Adrenal gland (tissue), 12 donors: ENCODE data around the gene KNSTRN. TPM values are rescaled to one million over a fixed set of nuclear protein-coding genes. Genes with fewer than 3 reads are reported as not detected.

Experiments
- DNase-seq, 7 donors: peaks; one replicate each; pipeline ENCODE4 v3.0.0-alpha.2; 2019 to 2020
- H3K27ac ChIP-seq, 5 donors: fragments of 200-600 bp; sonication (generic) in 4 of 5; 1 replicate in 3 of 5; 2 replicates in 2 of 5; pipeline versions ENCODE4 v1.5.1 to v1.8.0; 2016 to 2020; ENCODE audit warnings: mild to moderate bottlenecking in 1 of 5
- H3K27me3 ChIP-seq: fragments of 200-600 bp; 2 replicates; pipeline ENCODE4 v1.8.0; 2021
- H3K36me3 ChIP-seq, 2 donors: fragments of 200-600 bp; replicated peaks in 1 of 2; 1 replicate in 1 of 2; 2 replicates in 1 of 2; pipeline versions ENCODE4 v1.5.1 to v1.8.0; 2018 to 2022
- H3K4me1 ChIP-seq, 2 donors: fragments of 200-600 bp; replicated peaks in 1 of 2; 1 replicate in 1 of 2; 2 replicates in 1 of 2; pipeline versions ENCODE4 v1.5.1 to v1.8.0; 2018 to 2021
- H3K4me3 ChIP-seq, 4 donors: fragments of 200-600 bp; sonication (generic) in 3 of 4; one replicate each; pipeline ENCODE4 v1.5.1; 2016 to 2018
- H3K9me3 ChIP-seq, 3 donors: fragments of 200-600 bp; sonication (generic) in 1 of 3; replicated peaks in 1 of 3; 1 replicate in 2 of 3; 2 replicates in 1 of 3; pipeline versions ENCODE4 v1.5.1 to v1.8.0; 2016 to 2021
- POLR2A ChIP-seq, 2 donors: fragments of 450-650 bp; IDR thresholded peaks; one replicate each; pipeline ENCODE4 v1.6.1; 2017; ENCODE audit warnings: antibody characterized with exemption in 2 of 2, mild to moderate bottlenecking in 2 of 2, moderate library complexity in 1 of 2
- WGBS, 4 donors: extraction: QIAGEN DNeasy Blood & Tissue Kit in 2 of 4; methylation state at CpG; one replicate each; pipeline versions ENCODE4 v1.1.5 to v1.1.7; 2013 to 2017; 5-methylcytosine and 5-hydroxymethylcytosine counted together
- intact Hi-C, 2 donors: fragments of 100-400 bp; cut with DNase I; formaldehyde crosslinking; loops; one replicate each; pipeline versions ENCODE4 v1.14.1 to v1.15.0; 2022 to 2023
- polyA plus RNA-seq, 3 donors: library from polyadenylated mRNA; stranded (reverse); fragments of 200-250 nt in 2 of 3; fragments of 350-450 nt in 1 of 3; fragmentation: Illumina TruSeq in 1 of 3; extraction: RNeasy Lipid Tissue Mini Kit (QIAGEN cat#74804) in 1 of 3; gene quantifications; one replicate each; pipeline ENCODE4 v1.2.3, GENCODE V29; 2013 to 2014
- total RNA-seq, 9 donors: library from RNA; depleted of rRNA in 4 of 9; stranded (reverse); fragments of >200 nt in 4 of 9; fragments of 120-200 nt in 1 of 9; fragmentation: NEBNext Ultra II Directional in 1 of 9; extraction: Animal tissue kit (Norgen Biotek cat#: 25700) in 1 of 9; gene quantifications; one replicate each; pipeline versions ENCODE4 v1.1.0 to v1.2.4, GENCODE V29; 2013 to 2023
- TF ChIP-seq, protein P1 (sequence below), 6 experiments: fragments of 450-650 bp in 4 of 6; fragments of 200-600 bp in 2 of 6; sonication (generic) in 1 of 6; IDR thresholded peaks; 1 replicate in 5 of 6; 2 replicates in 1 of 6; pipeline versions ENCODE4 v1.5.1 to v1.8.0; 2016 to 2021; ENCODE audit warnings: antibody characterized with exemption in 6 of 6, mild to moderate bottlenecking in 2 of 6, moderate library complexity in 1 of 6
- donor health status: healthy with polysubstance abuse.
- donor health status: Bipolar disorder and iron deficiency.
- donor health status: DM: yes; HTN: yes; CAD: no.
- donor health status: DM: no; HTN: no; CAD: no.
- donor health status: DM: no; HTN: no; CAD: no.
- donor health status: DM: yes; HTN: yes; CAD: no.

Gene KNSTRN
- total and polyA plus RNA-seq, 12 donors, result 4.0 to 39.8 (median 10.4) TPM

DNA sequence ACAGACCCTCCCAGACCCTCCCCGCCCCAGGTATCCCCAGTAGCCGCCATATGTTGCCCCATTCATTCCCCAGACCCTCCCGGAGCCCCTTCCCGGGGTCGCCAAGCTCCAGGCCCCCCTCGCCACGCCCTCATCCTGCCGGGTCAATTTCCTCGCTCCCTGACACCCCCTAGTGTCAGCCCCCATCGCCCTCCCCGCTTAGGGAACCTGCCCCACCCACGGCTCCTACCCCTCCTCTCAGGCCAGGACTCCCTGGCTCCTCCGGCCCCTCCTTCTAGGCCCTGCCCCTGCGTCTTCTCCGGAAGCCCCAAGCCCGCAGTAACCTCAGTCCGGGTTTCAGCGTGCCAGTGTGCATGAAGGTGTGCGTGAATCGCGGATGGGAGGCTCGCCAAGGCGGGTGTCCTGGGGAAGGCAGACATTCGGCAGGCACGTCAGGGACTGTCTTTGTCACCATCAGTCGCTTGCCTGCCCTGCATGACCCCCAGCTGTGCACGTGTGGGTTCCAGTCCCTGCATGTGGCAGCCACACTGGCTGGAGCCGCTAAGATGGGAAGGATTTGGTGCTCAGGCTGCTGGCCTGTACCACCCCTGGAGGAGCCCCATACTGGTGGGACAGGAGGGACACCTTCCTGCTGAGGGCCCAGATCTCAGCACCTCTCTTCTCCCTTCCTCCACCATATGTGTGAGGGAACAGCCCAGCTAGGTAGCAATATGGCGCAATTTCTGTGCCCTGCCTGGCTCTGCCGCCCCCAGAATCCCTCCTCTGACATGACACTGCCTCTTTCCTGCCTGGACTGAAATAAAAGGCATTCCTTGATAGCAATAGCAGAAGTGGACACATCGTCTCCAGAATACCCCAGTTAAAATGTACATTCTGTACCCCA lies 23.8 kb upstream of the KNSTRN start:
- no peaks in the 10 kb centered on the region for H3K27me3 ChIP-seq
- whole genome bisulfite sequencing, 4 donors, result 11 to 18% (median 14%) methylated on average over 18 to 31 of the region's 31 CpGs
- no peaks in the 10 kb centered on the region for H3K36me3 ChIP-seq
- peaks cover 5 to 16% of the 10 kb centered on the region in 2 donors for H3K4me1 ChIP-seq
- no peaks in the 10 kb centered on the region for H3K9me3 ChIP-seq
- H3K27ac ChIP-seq, result no peak overlapping the region
- DNase-seq, result peak in 2 of 7 donors; percentile 48 to 60
- TF ChIP-seq, protein P1, sequence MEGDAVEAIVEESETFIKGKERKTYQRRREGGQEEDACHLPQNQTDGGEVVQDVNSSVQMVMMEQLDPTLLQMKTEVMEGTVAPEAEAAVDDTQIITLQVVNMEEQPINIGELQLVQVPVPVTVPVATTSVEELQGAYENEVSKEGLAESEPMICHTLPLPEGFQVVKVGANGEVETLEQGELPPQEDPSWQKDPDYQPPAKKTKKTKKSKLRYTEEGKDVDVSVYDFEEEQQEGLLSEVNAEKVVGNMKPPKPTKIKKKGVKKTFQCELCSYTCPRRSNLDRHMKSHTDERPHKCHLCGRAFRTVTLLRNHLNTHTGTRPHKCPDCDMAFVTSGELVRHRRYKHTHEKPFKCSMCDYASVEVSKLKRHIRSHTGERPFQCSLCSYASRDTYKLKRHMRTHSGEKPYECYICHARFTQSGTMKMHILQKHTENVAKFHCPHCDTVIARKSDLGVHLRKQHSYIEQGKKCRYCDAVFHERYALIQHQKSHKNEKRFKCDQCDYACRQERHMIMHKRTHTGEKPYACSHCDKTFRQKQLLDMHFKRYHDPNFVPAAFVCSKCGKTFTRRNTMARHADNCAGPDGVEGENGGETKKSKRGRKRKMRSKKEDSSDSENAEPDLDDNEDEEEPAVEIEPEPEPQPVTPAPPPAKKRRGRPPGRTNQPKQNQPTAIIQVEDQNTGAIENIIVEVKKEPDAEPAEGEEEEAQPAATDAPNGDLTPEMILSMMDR (IDR thresholded peaks at IDR 0.05), result no peak
- TF ChIP-seq POLR2A (IDR thresholded peaks at IDR 0.05), result no peak
- intact Hi-C loops, result no loop called here
- H3K4me3 ChIP-seq, result peak overlapping the region in 2 of 4 donors; percentile 21 to 55

DNA sequence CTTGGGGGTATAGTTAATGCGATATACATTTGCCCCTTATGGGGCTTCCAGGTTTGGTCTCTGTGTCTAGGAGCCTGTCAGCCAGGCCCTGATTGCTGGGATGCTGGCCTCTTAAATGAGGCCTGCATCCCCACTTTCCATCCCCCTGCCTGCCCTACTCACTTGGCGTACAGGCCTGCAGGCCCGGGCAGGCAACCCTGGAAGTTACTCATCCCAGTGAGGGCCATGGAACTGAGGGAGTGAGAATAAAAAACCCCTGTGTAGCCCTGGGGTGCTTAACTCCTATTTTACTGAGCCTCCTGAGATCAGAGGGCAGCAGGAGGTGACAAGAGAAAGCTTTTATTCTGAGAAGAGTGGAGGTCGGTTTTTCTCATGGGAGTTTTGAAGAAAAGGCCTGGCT lies 22.5 kb upstream of the KNSTRN start:
- Histone ChIP-seq H3K9me3 (no peaks in the 10 kb centered on the region), H3K27me3 (no peaks in the 10 kb centered on the region), H3K4me1 (peaks cover 5 to 11% of the 10 kb centered on the region in 2 donors), H3K27ac (no peak overlapping the region), H3K4me3 (no peak overlapping the region), H3K36me3 (no peaks in the 10 kb centered on the region)
- 87 to 97% (median 91%) methylated on average over 4 of the region's 4 CpGs for WGBS, 4 donors
- intact Hi-C loops, result loop anchor here (5.0 to 10.0 kb wide), 2 partner anchors 55 to 62 kb away; no protein-coding TSS in a partner anchor
- TF ChIP-seq, protein P1 (IDR thresholded peaks at IDR 0.05), result no peak
- TF ChIP-seq POLR2A (IDR thresholded peaks at IDR 0.05), result no peak
- DNase-seq, result no peak

DNA sequence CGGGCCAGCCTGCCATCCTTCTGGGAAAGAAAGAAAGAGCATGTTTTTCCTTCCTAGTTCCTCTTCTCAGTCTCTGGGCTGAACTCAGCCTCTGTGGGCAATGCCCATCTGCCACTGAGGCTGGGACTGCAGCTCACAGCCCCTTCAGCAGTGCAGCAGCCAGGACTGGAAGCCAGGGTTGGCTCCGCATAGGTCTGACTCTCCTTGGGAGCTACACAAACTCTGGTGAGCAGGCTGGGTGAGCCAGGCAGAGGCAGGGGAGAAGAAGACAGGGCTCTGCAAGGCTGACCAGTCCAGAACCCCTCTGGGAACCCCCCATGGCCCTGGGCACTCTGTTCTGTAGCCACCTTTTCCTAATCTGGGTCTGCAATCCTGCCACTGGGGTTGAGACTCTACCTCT lies 20.9 kb upstream of the KNSTRN start:
- intact Hi-C loops, result loop anchor here (5.0 to 10.0 kb wide), 2 partner anchors 53 to 61 kb away; no protein-coding TSS in a partner anchor
- no peak overlapping the region for H3K27ac ChIP-seq
- peaks cover 5 to 11% of the 10 kb centered on the region in 2 donors for H3K4me1 ChIP-seq
- H3K36me3 ChIP-seq, result no peaks in the 10 kb centered on the region
- H3K9me3 ChIP-seq, result no peaks in the 10 kb centered on the region
- H3K4me3 ChIP-seq, result no peak overlapping the region
- 80 to 97% (median 88%) methylated on average over 1 to 2 of the region's 2 CpGs for WGBS, 4 donors
- no peaks in the 10 kb centered on the region for H3K27me3 ChIP-seq
- no peak for DNase-seq
- TF ChIP-seq, protein P1 (IDR thresholded peaks at IDR 0.05), result no peak
- TF ChIP-seq POLR2A (IDR thresholded peaks at IDR 0.05), result no peak

DNA sequence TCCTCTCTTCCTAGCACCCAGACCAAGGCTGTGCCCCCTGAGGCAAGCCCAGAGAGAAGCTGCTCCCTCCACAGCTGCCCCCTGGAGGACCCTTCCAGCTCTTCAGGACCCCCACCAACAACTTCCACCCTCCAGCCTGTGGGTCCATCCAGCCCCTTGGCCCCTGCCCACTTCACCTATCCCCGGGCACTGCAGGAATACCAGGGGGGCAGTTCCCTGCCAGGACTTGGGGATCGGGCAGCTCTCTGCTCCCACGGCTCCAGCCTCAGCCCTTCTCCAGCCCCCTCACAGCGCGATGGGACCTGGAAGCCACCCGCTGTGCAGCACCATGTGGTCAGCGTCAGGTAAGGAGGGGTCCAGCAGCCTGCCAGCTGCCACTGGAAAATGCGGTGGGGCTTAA lies 18.9 kb upstream of the KNSTRN start:
- 85 to 91% (median 90%) methylated on average over 2 to 8 of the region's 8 CpGs for WGBS, 4 donors
- Histone ChIP-seq H3K36me3 (no peaks in the 10 kb centered on the region), H3K9me3 (no peaks in the 10 kb centered on the region), H3K27me3 (no peaks in the 10 kb centered on the region), H3K4me3 (no peak overlapping the region), H3K27ac (no peak overlapping the region), H3K4me1 (peaks cover under 1 to 15% of the 10 kb centered on the region in 2 donors)
- intact Hi-C loops, result loop anchor here (5.0 to 10.0 kb wide), 2 partner anchors 51 to 59 kb away; no protein-coding TSS in a partner anchor
- TF ChIP-seq, protein P1 (IDR thresholded peaks at IDR 0.05), result no peak
- TF ChIP-seq POLR2A (IDR thresholded peaks at IDR 0.05), result no peak
- no peak for DNase-seq
